ENCODE data around the gene VPS37C. TPM values are rescaled to one million over a fixed set of nuclear protein-coding genes. Genes with fewer than 3 reads are reported as not detected.

VPS37C gene
- total and polyA plus RNA-seq, 2 of the 13 experiments (the other 11 are each of a cell fraction or from before 2014, with no cell fraction given), result 7.5 to 8.8 TPM

DNA sequence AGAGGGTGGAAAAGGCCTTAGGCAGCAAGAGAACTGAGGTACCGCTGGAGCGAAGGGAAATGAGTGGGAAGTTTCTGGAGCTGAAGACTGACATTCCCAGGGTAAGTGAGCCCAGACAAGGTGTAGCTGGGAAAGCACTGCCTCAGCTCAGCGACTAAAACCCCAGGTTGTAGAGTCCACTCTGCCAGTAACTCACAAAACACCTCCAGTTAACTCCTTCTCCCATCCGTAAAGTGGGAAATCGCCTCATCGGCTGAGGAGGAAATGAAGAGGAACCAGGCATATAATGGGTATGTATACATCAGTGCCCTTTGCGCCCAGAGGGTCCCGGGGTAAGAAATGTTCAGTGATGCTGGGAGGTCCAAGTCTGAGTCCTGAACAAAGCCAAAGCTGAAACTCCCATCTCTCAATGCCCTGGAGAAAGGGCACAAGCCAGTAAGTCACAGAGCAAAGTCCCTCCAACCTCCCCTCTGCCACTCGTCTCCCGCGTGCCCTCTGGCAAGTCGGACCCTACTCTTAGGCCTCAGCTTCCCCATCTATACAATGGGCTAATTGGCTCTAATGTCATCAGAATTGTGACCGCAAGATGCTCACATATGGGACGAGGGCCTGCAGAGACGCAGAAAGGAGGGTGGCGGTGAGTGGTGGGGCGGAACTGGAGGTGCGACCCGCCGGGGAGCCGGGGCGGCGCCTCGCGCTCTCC lies 588 bp downstream of the VPS37C start (continued):
- TF ChIP-seq HOXA9 (CRISPR knock-in tag; IDR thresholded peaks at IDR 0.05; ENCODE audit: borderline replicate concordance) (no peak), RFX1 (IDR thresholded peaks at IDR 0.05) (no peak), PRMT3 (CRISPR knock-in tag; IDR thresholded peaks at IDR 0.05; ENCODE audit: borderline replicate concordance, low read depth) (no peak), FOXA1 (IDR thresholded peaks at IDR 0.05) (no peak), FOXA1 (CRISPR knock-in tag; IDR thresholded peaks at IDR 0.05) (no peak), SMARCE1 (IDR thresholded peaks at IDR 0.05; ENCODE audit: borderline replicate concordance) (no peak), ZFYVE20 (CRISPR knock-in tag; IDR thresholded peaks at IDR 0.05; ENCODE audit: borderline replicate concordance, low read depth) (no peak), ZSCAN31 (CRISPR knock-in tag; IDR thresholded peaks at IDR 0.05; ENCODE audit: low read depth) (no peak), THAP11 (CRISPR knock-in tag; IDR thresholded peaks at IDR 0.05) (no peak), ZNF724P (CRISPR knock-in tag; IDR thresholded peaks at IDR 0.05; ENCODE audit: borderline replicate concordance) (no peak), MIXL1 (CRISPR knock-in tag; IDR thresholded peaks at IDR 0.05) (no peak), SETDB1 (CRISPR knock-in tag; IDR thresholded peaks at IDR 0.05; ENCODE audit: borderline replicate concordance) (no peak), HNRNPL (IDR thresholded peaks at IDR 0.05; ENCODE audit: low read depth, low read length) (no peak), ZNF446 (CRISPR knock-in tag; IDR thresholded peaks at IDR 0.05) (no peak), CHCHD3 (CRISPR knock-in tag; IDR thresholded peaks at IDR 0.05) (no peak), ZFP82 (CRISPR knock-in tag; IDR thresholded peaks at IDR 0.05; ENCODE audit: borderline replicate concordance) (0 out of 2 replicates have a peak, but pooled peaks have one; percentile 39)
- TF ChIP-seq, protein P1, sequence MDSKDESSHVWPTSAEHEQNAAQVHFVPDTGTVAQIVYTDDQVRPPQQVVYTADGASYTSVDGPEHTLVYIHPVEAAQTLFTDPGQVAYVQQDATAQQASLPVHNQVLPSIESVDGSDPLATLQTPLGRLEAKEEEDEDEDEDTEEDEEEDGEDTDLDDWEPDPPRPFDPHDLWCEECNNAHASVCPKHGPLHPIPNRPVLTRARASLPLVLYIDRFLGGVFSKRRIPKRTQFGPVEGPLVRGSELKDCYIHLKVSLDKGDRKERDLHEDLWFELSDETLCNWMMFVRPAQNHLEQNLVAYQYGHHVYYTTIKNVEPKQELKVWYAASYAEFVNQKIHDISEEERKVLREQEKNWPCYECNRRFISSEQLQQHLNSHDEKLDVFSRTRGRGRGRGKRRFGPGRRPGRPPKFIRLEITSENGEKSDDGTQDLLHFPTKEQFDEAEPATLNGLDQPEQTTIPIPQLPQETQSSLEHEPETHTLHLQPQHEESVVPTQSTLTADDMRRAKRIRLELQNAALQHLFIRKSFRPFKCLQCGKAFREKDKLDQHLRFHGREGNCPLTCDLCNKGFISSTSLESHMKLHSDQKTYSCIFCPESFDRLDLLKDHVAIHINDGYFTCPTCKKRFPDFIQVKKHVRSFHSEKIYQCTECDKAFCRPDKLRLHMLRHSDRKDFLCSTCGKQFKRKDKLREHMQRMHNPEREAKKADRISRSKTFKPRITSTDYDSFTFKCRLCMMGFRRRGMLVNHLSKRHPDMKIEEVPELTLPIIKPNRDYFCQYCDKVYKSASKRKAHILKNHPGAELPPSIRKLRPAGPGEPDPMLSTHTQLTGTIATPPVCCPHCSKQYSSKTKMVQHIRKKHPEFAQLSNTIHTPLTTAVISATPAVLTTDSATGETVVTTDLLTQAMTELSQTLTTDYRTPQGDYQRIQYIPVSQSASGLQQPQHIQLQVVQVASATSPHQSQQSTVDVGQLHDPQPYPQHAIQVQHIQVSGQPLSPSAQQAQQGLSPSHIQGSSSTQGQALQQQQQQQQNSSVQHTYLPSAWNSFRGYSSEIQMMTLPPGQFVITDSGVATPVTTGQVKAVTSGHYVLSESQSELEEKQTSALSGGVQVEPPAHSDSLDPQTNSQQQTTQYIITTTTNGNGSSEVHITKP (CRISPR knock-in tag; IDR thresholded peaks at IDR 0.05; ENCODE audit: low read depth), result no peak
- TF ChIP-seq, protein P2, sequence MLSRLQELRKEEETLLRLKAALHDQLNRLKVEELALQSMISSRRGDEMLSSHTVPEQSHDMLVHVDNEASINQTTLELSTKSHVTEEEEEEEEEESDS (CRISPR knock-in tag; IDR thresholded peaks at IDR 0.05; ENCODE audit: borderline replicate concordance), result no peak; the same call in 1 of the 2 replicates
- TF ChIP-seq, protein P3, sequence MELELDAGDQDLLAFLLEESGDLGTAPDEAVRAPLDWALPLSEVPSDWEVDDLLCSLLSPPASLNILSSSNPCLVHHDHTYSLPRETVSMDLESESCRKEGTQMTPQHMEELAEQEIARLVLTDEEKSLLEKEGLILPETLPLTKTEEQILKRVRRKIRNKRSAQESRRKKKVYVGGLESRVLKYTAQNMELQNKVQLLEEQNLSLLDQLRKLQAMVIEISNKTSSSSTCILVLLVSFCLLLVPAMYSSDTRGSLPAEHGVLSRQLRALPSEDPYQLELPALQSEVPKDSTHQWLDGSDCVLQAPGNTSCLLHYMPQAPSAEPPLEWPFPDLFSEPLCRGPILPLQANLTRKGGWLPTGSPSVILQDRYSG (CRISPR knock-in tag; IDR thresholded peaks at IDR 0.05), result no peak
- TF ChIP-seq, protein P4, sequence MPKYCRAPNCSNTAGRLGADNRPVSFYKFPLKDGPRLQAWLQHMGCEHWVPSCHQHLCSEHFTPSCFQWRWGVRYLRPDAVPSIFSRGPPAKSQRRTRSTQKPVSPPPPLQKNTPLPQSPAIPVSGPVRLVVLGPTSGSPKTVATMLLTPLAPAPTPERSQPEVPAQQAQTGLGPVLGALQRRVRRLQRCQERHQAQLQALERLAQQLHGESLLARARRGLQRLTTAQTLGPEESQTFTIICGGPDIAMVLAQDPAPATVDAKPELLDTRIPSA (CRISPR knock-in tag; IDR thresholded peaks at IDR 0.05; ENCODE audit: borderline replicate concordance), result no peak; the same call in 1 of the 2 replicates
- TF ChIP-seq, protein P5, sequence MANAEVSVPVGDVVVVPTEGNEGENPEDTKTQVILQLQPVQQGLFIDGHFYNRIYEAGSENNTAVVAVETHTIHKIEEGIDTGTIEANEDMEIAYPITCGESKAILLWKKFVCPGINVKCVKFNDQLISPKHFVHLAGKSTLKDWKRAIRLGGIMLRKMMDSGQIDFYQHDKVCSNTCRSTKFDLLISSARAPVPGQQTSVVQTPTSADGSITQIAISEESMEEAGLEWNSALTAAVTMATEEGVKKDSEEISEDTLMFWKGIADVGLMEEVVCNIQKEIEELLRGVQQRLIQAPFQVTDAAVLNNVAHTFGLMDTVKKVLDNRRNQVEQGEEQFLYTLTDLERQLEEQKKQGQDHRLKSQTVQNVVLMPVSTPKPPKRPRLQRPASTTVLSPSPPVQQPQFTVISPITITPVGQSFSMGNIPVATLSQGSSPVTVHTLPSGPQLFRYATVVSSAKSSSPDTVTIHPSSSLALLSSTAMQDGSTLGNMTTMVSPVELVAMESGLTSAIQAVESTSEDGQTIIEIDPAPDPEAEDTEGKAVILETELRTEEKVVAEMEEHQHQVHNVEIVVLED (CRISPR knock-in tag; IDR thresholded peaks at IDR 0.05; ENCODE audit: borderline replicate concordance), result no peak
- TF ChIP-seq, protein P6, sequence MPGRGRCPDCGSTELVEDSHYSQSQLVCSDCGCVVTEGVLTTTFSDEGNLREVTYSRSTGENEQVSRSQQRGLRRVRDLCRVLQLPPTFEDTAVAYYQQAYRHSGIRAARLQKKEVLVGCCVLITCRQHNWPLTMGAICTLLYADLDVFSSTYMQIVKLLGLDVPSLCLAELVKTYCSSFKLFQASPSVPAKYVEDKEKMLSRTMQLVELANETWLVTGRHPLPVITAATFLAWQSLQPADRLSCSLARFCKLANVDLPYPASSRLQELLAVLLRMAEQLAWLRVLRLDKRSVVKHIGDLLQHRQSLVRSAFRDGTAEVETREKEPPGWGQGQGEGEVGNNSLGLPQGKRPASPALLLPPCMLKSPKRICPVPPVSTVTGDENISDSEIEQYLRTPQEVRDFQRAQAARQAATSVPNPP (CRISPR knock-in tag; IDR thresholded peaks at IDR 0.05), result no peak

Data from HepG2 (cell line).